DOHH2 (cell line): ENCODE measurements around the gene RAD51B.

Experiments
- H3F3A ChIP-seq: fragments of 200-600 bp; sonication (generic), shearing (Covaris generic); 2 replicates; pipeline ENCODE4 v1.6.0; 2016; ENCODE audit warnings: antibody characterized with exemption, mild to moderate bottlenecking; ENCODE audit not compliant: control insufficient read depth, insufficient read depth
- H3K27ac ChIP-seq: fragments of 200-600 bp; sonication (generic); 2 replicates; pipeline ENCODE4 v1.5.1; 2014; ENCODE audit warnings: low read depth, mild to moderate bottlenecking, low read length, moderate library complexity
- H3K27me3 ChIP-seq: fragments of 200-600 bp; sonication (generic); 2 replicates; pipeline ENCODE4 v1.6.1; 2014; ENCODE audit warnings: mild to moderate bottlenecking, low read length, mixed read lengths; ENCODE audit not compliant: control insufficient read depth
- H3K36me3 ChIP-seq: fragments of 200-600 bp; sonication (generic); 2 replicates; pipeline ENCODE4 v1.6.1; 2014; ENCODE audit warnings: mild to moderate bottlenecking, low read length, moderate library complexity, mixed read lengths; ENCODE audit not compliant: control insufficient read depth
- H3K4me1 ChIP-seq: fragments of 200-600 bp; sonication (generic); 2 replicates; pipeline ENCODE4 v1.6.1; 2014; ENCODE audit warnings: mild to moderate bottlenecking, low read length, mixed read lengths; ENCODE audit not compliant: control insufficient read depth
- H3K4me2 ChIP-seq: fragments of 200-600 bp; sonication (generic); 2 replicates; pipeline ENCODE4 v1.6.0; 2014; ENCODE audit warnings: mild to moderate bottlenecking, low read length, moderate library complexity
- H3K4me3 ChIP-seq: fragments of 200-600 bp; sonication (generic); 2 replicates; pipeline ENCODE4 v1.5.1; 2014; ENCODE audit warnings: mild to moderate bottlenecking, low read length, mixed read lengths
- H3K79me2 ChIP-seq: fragments of 200-600 bp; sonication (generic); 2 replicates; pipeline ENCODE4 v1.6.1; 2014; ENCODE audit warnings: mild to moderate bottlenecking, low read length, mixed read lengths; ENCODE audit not compliant: control insufficient read depth
- H3K9me2 ChIP-seq: fragments of 200-600 bp; sonication (generic); replicated peaks from 2 replicates; pipeline ENCODE4 v1.6.1; 2014; ENCODE audit warnings: mild to moderate bottlenecking, low read length, mixed read lengths; ENCODE audit not compliant: control insufficient read depth
- H3K9me3 ChIP-seq: fragments of 200-600 bp; sonication (generic); 2 replicates; pipeline ENCODE4 v1.6.1; 2014; ENCODE audit warnings: antibody characterized with exemption, low read length, mixed read lengths; ENCODE audit not compliant: control insufficient read depth, insufficient read depth
- H4K20me1 ChIP-seq: fragments of 200-600 bp; sonication (generic); 2 replicates; pipeline ENCODE4 v1.6.0; 2014; ENCODE audit warnings: low read depth, mild to moderate bottlenecking, antibody characterized with exemption, low read length, moderate library complexity; ENCODE audit not compliant: control insufficient read depth, insufficient read depth
- CTCF ChIP-seq: fragments of 200-600 bp; sonication (generic); IDR thresholded peaks from one replicate; pipeline ENCODE4 v1.5.1; 2014; ENCODE audit warnings: antibody characterized with exemption, mild to moderate bottlenecking, low read depth, low read length; ENCODE audit not compliant: poor library complexity, severe bottlenecking
- EZH2phosphoT487 ChIP-seq: fragments of 200-600 bp; sonication (generic); IDR thresholded peaks from 2 replicates; pipeline ENCODE4 v1.6.1; 2017; ENCODE audit warnings: borderline replicate concordance, mild to moderate bottlenecking, antibody characterized with exemption, low read length, moderate library complexity, mixed read lengths

RAD51B gene

GRCh38 chr14:68530443-68530842 lies 710.9 kb downstream of the RAD51B start:
- no peak overlapping the region for H3K4me2 ChIP-seq
- H3K27me3 ChIP-seq, result no peaks in the 10 kb centered on the region
- TF ChIP-seq CTCF (no peak), EZH2phosphoT487 (no peak)
- peaks cover 19% of the 10 kb centered on the region for H3K4me1 ChIP-seq
- H3K9me2 ChIP-seq, result no peaks in the 10 kb centered on the region
- no peaks in the 10 kb centered on the region for H3K79me2 ChIP-seq
- no peak overlapping the region for H3K27ac ChIP-seq
- no peaks in the 10 kb centered on the region for H3F3A ChIP-seq
- no peaks in the 10 kb centered on the region for H4K20me1 ChIP-seq
- peaks cover 16% of the 10 kb centered on the region; the same call in 1 of the 2 replicates for H3K9me3 ChIP-seq
- H3K4me3 ChIP-seq, result no peak overlapping the region
- no peaks in the 10 kb centered on the region for H3K36me3 ChIP-seq

GRCh38 chr14:68532496-68532895 lies 712.9 kb downstream of the RAD51B start:
- Histone ChIP-seq H3K4me3 (no peak overlapping the region), H3K9me3 (peaks cover 16% of the 10 kb centered on the region; the same call in 1 of the 2 replicates), H3K36me3 (no peaks in the 10 kb centered on the region), H3K4me2 (no peak overlapping the region), H3K27me3 (no peaks in the 10 kb centered on the region), H3K9me2 (no peaks in the 10 kb centered on the region), H3K27ac (no peak overlapping the region), H3F3A (no peaks in the 10 kb centered on the region), H4K20me1 (no peaks in the 10 kb centered on the region), H3K4me1 (peaks cover 9% of the 10 kb centered on the region), H3K79me2 (no peaks in the 10 kb centered on the region)
- TF ChIP-seq CTCF, result no peak
- TF ChIP-seq EZH2phosphoT487, result no peak

- Histone ChIP-seq H3K9me2 (no peaks in the 10 kb centered on the region), H4K20me1 (no peaks in the 10 kb centered on the region), H3K36me3 (no peaks in the 10 kb centered on the region), H3K4me1 (no peaks in the 10 kb centered on the region), H3K4me2 (no peak overlapping the region), H3K27ac (no peak overlapping the region), H3K27me3 (no peaks in the 10 kb centered on the region), H3K4me3 (no peak overlapping the region), H3F3A (no peaks in the 10 kb centered on the region), H3K79me2 (no peaks in the 10 kb centered on the region), H3K9me3 (peaks cover 11% of the 10 kb centered on the region; the same call in 1 of the 2 replicates)
- TF ChIP-seq CTCF (no peak), EZH2phosphoT487 (no peak)
Measured at GRCh38 chr14:68534276-68534675, 714.7 kb downstream of the RAD51B start.
